ENCODE measurements around the gene CXCL11. TPM values are rescaled to one million over a fixed set of nuclear protein-coding genes. Genes with fewer than 3 reads are reported as not detected.

Gene CXCL11
- total and polyA plus RNA-seq, 2 donors (not counting 1 experiment from before 2014, with no cell fraction given), result not detected

Other genes with a start within 250 kb of the CXCL11 start
- 0.07 and 0.24 TPM in 2 replicates for gene PPEF2, start 133.6 kb downstream of the CXCL11 start, total RNA-seq
- 0.10 and 0.32 TPM in 2 replicates for gene PPEF2, start 133.6 kb downstream of the CXCL11 start, polyA plus RNA-seq
- 50.4 and 51.4 TPM in 2 replicates for gene NAAA, start 95.1 kb downstream of the CXCL11 start, total RNA-seq
- 51.4 and 55.2 TPM in 2 replicates for gene NAAA, start 95.1 kb downstream of the CXCL11 start, polyA plus RNA-seq
- gene SDAD1, start 45.1 kb downstream of the CXCL11 start, total RNA-seq, result 44.4 and 51.4 TPM in 2 replicates
- 12.3 and 13.3 TPM in 2 replicates for gene SDAD1, start 45.1 kb downstream of the CXCL11 start, polyA plus RNA-seq
- not detected in 2 replicates for gene CXCL9, start 28.6 kb downstream of the CXCL11 start, total RNA-seq
- gene CXCL9, start 28.6 kb downstream of the CXCL11 start, polyA plus RNA-seq, result not detected in 2 replicates
- not detected in 2 replicates for gene CXCL10, start 12.6 kb downstream of the CXCL11 start, total RNA-seq
- gene CXCL10, start 12.6 kb downstream of the CXCL11 start, polyA plus RNA-seq, result 0.07 TPM in 1 of 2 replicates, not detected in the other
- gene ART3, start 38.6 kb upstream of the CXCL11 start, total RNA-seq, result not detected in 2 replicates
- gene ART3, start 38.6 kb upstream of the CXCL11 start, polyA plus RNA-seq, result not detected in 2 replicates
- 71.0 and 71.4 TPM in 2 replicates for gene NUP54, start 112.3 kb upstream of the CXCL11 start, total RNA-seq
- 17.4 and 20.4 TPM in 2 replicates for gene NUP54, start 112.3 kb upstream of the CXCL11 start, polyA plus RNA-seq
- 30.3 and 31.5 TPM in 2 replicates for gene SCARB2, start 177.8 kb upstream of the CXCL11 start, total RNA-seq
- 7.8 and 14.7 TPM in 2 replicates for gene SCARB2, start 177.8 kb upstream of the CXCL11 start, polyA plus RNA-seq
- 1.3 and 1.7 TPM in 2 replicates for gene FAM47E, start 215.7 kb upstream of the CXCL11 start, total RNA-seq
- gene FAM47E, start 215.7 kb upstream of the CXCL11 start, polyA plus RNA-seq, result 0.15 and 0.42 TPM in 2 replicates

Data from B cell (primary cell).